CD4-positive, alpha-beta T cell treated with Interleukin-15 for 4 hours (primary cell): ENCODE measurements around the gene RPP25.
"Not testable (repeated sequence)": the region's sequence is repeated elsewhere in the genome, so short reads cannot be mapped to it uniquely, and the experiment has no call there.

Experiments used
- DNase-seq: peaks from one replicate; pipeline ENCODE4 v3.0.0-alpha.2; 2020; ENCODE audit warnings: low spot score

RPP25 gene

GRCh38 chr15:74917676-74918075 is 38.9 kb downstream of the RPP25 start:
- DNase-seq: no peak

GRCh38 chr15:74913799-74914198 is 42.8 kb downstream of the RPP25 start:
- DNase-seq: not testable (repeated sequence)

- no peak for DNase-seq
Measured at GRCh38 chr15:74913041-74913440, 43.5 kb downstream of the RPP25 start.

GRCh38 chr15:74908635-74909034 is 47.9 kb downstream of the RPP25 start:
- DNase-seq: no peak

- DNase-seq: peak; percentile 15
Measured at GRCh38 chr15:74907163-74907870, 49.3 kb downstream of the RPP25 start.

- DNase-seq: peak; percentile 73
Measured at GRCh38 chr15:74906450-74907162, 50.0 kb downstream of the RPP25 start, which contains the start of gene FAM219B. Gene FAM219B, minus strand, starts transcription at chr15:74906851. Its CDS starts 51 bp downstream, at chr15:74906800.

- peak; percentile 21 for DNase-seq
Measured at GRCh38 chr15:74906067-74906449, 50.5 kb downstream of the RPP25 start.
